MM.1S (cell line): ENCODE results near the gene C10orf53.

Source experiments
- CTCF ChIP-seq: fragments of 300-600 bp; sonication (generic); IDR thresholded peaks from 2 replicates; pipeline ENCODE4 v1.5.1; 2016; ENCODE audit warnings: antibody characterized with exemption, low read length, mixed read lengths
- EZH2 ChIP-seq: fragments of 300-600 bp; sonication (generic); optimal IDR thresholded peaks from 2 replicates; pipeline ENCODE3; 2017; ENCODE audit warnings: low read depth, mild to moderate bottlenecking, antibody characterized with exemption, low read length, mixed read lengths

GRCh38 chr10:49745756-49746155 lies 66.3 kb downstream of the C10orf53 start:
- TF ChIP-seq CTCF (no peak), EZH2 (no peak)
